Activated T-helper 1 cell treated with anti-CD3 and anti-CD28 coated beads, Interleukin-12 subunit alpha, Interleukin-12 subunit beta, Interleukin-2, Interleukin-4 antibody, amounts not matched to agents 30 ng/mL and 10 ng/mL and 1 ng/mL, durations not matched to agents 14 hours and 24 hours and 36 hours (primary cell): ENCODE results near the gene REXO5. TPM values are rescaled to one million over a fixed set of nuclear protein-coding genes. Genes with fewer than 3 reads are reported as not detected.
A peak's percentile ranks its signal among the peaks of the same experiment; 100 is the strongest.

ENCODE experiments used
- DNase-seq: peaks from one replicate; pipeline ENCODE4 v3.0.0; 2021; ENCODE audit warnings: low spot score
- H3K27ac Mint-ChIP-seq: one replicate; pipeline ENCODE4 v1.8.0; 2021; ENCODE audit warnings: mild to moderate bottlenecking, mixed read lengths
- H3K27me3 Mint-ChIP-seq: one replicate; pipeline ENCODE4 v1.8.0; 2022; ENCODE audit warnings: mild to moderate bottlenecking, moderate library complexity, mixed read lengths; ENCODE audit not compliant: insufficient read depth
- H3K36me3 Mint-ChIP-seq: one replicate; pipeline ENCODE4 v1.8.0; 2021; ENCODE audit warnings: low read depth, mixed read lengths
- H3K4me1 Mint-ChIP-seq: one replicate; pipeline ENCODE4 v1.8.0; 2021; ENCODE audit warnings: low read depth, mixed read lengths
- H3K4me3 Mint-ChIP-seq: one replicate; pipeline ENCODE4 v1.8.0; 2021; ENCODE audit warnings: mild to moderate bottlenecking, moderate library complexity, mixed read lengths
- H3K9me3 Mint-ChIP-seq: one replicate; pipeline ENCODE4 v1.8.0; 2021; ENCODE audit warnings: mixed read lengths
- intact Hi-C: fragments of 100-400 bp; cut with micrococcal nuclease; formaldehyde crosslinking; loops from one replicate; pipeline ENCODE4 v1.15.1; 2024
- total RNA-seq: library from RNA; stranded (reverse); gene quantifications from 2 replicates; pipeline ENCODE4 v1.2.3, GENCODE V29; 2022

Gene REXO5
- total RNA-seq, 1 donor from 2014 or later = 8.3 TPM

GRCh38 chr16:20844054-20844453, 37.7 kb downstream of the REXO5 start:
- Mint-ChIP-seq H3K27ac (peak overlapping the region; percentile 68), H3K36me3 (peaks cover 16% of the 10 kb centered on the region), H3K4me3 (no peak overlapping the region), H3K9me3 (no peaks in the 10 kb centered on the region), H3K27me3 (no peaks in the 10 kb centered on the region), H3K4me1 (peaks cover 32% of the 10 kb centered on the region)
- intact Hi-C loops = loop anchor here (5.0 kb wide), 1 partner anchor 37 kb away; the partner anchor contains the start of genes ERI2 and REXO5
- no peak for DNase-seq

DNA sequence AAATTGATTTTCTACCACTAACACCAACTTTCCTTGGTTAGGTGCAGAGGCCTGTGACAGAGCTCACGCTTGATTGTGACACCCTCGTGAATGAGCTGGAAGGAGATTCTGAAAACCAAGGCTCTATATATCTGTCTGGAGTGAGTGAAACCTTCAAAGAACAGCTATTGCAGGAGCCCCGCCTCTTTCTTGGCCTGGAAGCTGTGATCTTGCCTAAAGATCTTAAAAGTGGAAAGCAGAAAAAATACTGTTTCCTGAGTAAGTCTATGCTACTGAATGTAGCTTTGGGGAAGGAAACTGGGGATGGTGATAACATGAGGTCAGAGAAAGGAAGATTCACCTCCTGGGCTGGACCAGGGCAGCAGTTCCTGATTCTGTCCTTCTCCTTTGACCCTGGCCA, 38.3 kb downstream of the REXO5 start:
- H3K4me1 Mint-ChIP-seq = peaks cover 33% of the 10 kb centered on the region
- H3K9me3 Mint-ChIP-seq = no peaks in the 10 kb centered on the region
- no peaks in the 10 kb centered on the region for H3K27me3 Mint-ChIP-seq
- peaks cover 16% of the 10 kb centered on the region for H3K36me3 Mint-ChIP-seq
- intact Hi-C loops = loop anchor here (5.0 kb wide), 1 partner anchor 37 kb away; the partner anchor contains the start of genes ERI2 and REXO5
- no peak for DNase-seq
- peak overlapping the region; percentile 70 for H3K27ac Mint-ChIP-seq
- H3K4me3 Mint-ChIP-seq = no peak overlapping the region

- Mint-ChIP-seq H3K9me3 (no peaks in the 10 kb centered on the region), H3K4me1 (peaks cover 48% of the 10 kb centered on the region), H3K4me3 (no peak overlapping the region), H3K27ac (no peak overlapping the region), H3K36me3 (peaks cover 12% of the 10 kb centered on the region), H3K27me3 (no peaks in the 10 kb centered on the region)
- intact Hi-C loops = no loop called here
- DNase-seq = no peak
Observed at GRCh38 chr16:20846030-20846429, 39.7 kb downstream of the REXO5 start.

DNA sequence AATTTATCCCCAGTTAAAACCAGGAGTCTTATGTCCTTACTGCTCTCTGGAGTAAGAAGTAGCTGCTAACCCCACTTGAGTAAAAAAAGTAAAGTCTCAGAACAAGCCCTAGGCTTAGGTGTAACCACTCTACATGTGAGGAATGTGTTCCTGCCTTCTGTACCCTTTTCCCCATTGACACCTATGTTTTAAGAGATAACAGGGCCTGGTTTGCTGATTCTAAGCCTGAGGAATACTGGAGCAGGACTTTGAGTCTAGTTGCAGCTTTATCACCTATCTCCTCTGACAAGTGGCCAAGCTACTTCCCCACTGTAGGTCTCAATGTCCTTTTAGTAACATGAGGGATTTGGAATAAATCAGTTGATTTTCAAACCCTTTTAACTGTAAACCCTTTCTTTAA, 40.2 kb downstream of the REXO5 start:
- intact Hi-C loops = no loop called here
- H3K27me3 Mint-ChIP-seq = no peaks in the 10 kb centered on the region
- peaks cover 10% of the 10 kb centered on the region for H3K36me3 Mint-ChIP-seq
- no peaks in the 10 kb centered on the region for H3K9me3 Mint-ChIP-seq
- no peak for DNase-seq
- H3K27ac Mint-ChIP-seq = no peak overlapping the region
- H3K4me1 Mint-ChIP-seq = peaks cover 49% of the 10 kb centered on the region
- no peak overlapping the region for H3K4me3 Mint-ChIP-seq

DNA sequence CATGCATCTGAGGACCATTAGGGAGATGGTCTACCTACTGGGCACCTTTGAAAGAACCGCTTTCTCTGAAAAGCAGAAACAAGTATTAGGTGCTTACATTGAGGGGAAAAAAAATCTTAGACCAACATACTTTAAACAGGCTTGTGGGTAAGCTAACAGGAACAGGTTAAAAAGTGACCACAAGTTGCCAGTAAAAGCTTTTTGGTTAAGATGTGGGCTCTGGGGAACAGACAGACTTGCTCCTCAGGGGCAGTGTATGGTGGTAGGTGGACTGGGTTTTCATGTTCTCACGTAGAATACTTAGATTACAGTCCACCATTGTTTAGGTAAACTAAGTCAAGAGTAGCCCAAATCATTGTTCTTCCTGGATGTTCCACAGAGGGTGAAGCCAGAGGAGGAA, 41.2 kb downstream of the REXO5 start:
- Mint-ChIP-seq H3K9me3 (no peaks in the 10 kb centered on the region), H3K4me1 (peaks cover 49% of the 10 kb centered on the region), H3K27me3 (no peaks in the 10 kb centered on the region), H3K4me3 (no peak overlapping the region), H3K36me3 (peaks cover 10% of the 10 kb centered on the region), H3K27ac (no peak overlapping the region)
- DNase-seq = no peak
- intact Hi-C loops = no loop called here

DNA sequence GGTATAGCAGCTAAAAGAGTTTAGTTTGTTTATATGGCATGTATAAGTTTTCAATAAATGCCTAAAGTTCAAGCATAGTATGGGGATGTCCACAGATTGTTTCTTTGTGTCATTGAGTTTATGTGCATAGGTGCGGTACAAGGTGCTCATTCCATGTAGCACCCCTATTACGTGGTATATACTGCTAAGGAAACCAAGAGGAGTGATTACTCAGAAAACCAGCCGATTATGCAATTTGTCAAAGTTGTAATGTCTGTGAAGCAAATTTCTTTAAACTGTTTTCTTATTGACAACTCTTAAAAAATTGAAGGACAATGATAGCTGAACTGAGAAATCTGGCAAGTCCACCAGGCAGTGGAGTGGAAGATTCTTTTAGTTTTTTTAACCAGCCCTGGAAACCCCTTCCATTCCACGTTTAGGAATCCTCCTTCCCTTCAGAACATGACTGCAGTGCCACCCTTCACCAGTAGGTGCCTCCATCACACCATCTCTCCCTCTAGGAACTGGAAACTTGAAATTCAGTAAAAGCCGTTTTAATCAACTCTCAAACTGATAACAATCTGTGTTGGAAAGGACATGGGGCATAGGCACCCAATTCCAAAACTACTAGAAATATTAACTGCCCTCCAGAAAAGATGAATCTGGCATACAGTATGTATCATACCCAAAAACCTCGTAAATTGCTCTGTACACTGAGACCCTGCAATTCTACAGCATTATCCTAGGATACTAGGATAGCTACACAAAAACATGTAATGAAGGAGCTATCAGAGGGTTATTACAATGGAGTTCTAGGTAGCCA, 43.5 kb downstream of the REXO5 start:
- peaks cover 15% of the 10 kb centered on the region for H3K36me3 Mint-ChIP-seq
- no peak overlapping the region for H3K4me3 Mint-ChIP-seq
- H3K27ac Mint-ChIP-seq = no peak overlapping the region
- peaks cover 31% of the 10 kb centered on the region for H3K4me1 Mint-ChIP-seq
- intact Hi-C loops = loop anchor here (1.0 to 5.0 kb wide), 6 partner anchors 49 to 234 kb away; partner anchors contain the start of genes DCUN1D3 and LYRM1
- no peaks in the 10 kb centered on the region for H3K27me3 Mint-ChIP-seq
- peak; percentile 40 for DNase-seq
- no peaks in the 10 kb centered on the region for H3K9me3 Mint-ChIP-seq

DNA sequence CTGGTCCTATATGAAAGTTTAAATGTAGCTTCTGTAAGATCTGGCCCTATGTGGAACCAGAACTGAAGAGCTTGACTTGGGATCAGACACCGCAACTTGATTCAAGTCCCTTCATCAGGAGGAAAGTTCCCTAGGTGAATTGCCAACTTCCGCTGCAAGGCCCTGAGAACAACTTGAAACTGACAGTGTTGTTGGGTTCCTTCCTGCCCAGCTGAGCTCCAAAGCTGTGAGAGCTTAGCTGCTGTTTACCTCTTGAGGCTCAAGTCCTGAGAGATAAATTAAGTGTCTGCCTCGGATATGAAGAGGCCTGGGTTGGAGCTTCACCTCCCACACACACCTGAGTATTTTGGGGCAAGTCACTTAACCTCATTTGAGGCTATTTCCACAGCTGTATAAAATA, 44.7 kb downstream of the REXO5 start:
- Mint-ChIP-seq H3K27ac (no peak overlapping the region), H3K36me3 (peaks cover 15% of the 10 kb centered on the region), H3K4me1 (peaks cover 30% of the 10 kb centered on the region), H3K4me3 (no peak overlapping the region), H3K9me3 (no peaks in the 10 kb centered on the region), H3K27me3 (no peaks in the 10 kb centered on the region)
- intact Hi-C loops = loop anchor here (1.0 to 5.0 kb wide), 6 partner anchors 49 to 232 kb away; partner anchors contain the start of genes DCUN1D3 and LYRM1
- no peak for DNase-seq

GRCh38 chr16:20851601-20852000, 45.3 kb downstream of the REXO5 start:
- Mint-ChIP-seq H3K27me3 (no peaks in the 10 kb centered on the region), H3K36me3 (peaks cover 19% of the 10 kb centered on the region), H3K27ac (no peak overlapping the region), H3K4me3 (no peak overlapping the region), H3K4me1 (peaks cover 34% of the 10 kb centered on the region), H3K9me3 (no peaks in the 10 kb centered on the region)
- no peak for DNase-seq
- intact Hi-C loops = loop anchor here (2.0 to 5.0 kb wide), 3 partner anchors 51 to 106 kb away; no protein-coding TSS in a partner anchor

GRCh38 chr16:20853143-20853542, 46.8 kb downstream of the REXO5 start:
- intact Hi-C loops = loop anchor here (5.0 kb wide), 1 partner anchor 104 kb away; no protein-coding TSS in a partner anchor
- Mint-ChIP-seq H3K4me3 (no peak overlapping the region), H3K36me3 (peaks cover 24% of the 10 kb centered on the region)

DNA sequence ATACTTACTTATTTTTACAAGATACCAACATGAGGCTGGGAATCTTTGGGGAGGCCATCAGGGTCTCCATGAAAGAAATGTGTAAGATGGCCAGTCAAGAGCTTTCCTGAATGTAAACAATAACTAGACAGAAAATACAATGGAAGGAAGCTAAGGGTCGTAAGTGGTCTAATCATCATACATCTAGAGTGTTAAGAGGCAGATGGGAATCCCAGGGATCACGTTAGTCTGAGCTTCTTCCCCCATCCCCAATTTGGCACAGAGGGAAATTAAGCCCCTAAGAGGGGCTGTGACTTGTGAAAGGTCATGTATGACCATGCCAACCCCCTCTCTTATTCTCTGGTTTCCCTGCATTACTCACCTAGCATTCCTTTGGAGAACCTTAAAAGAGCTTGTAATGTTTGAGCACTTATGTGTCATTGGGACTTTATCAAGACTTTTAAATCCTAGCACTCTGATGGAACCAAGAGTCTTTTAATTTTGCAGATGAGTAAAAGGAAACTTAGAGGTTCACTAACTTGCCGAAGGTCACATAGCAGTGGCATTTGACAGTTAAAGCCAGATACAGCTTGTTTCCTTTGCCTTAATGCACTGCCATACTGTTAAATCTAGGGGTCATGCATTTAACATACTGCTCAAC, 47.8 kb downstream of the REXO5 start:
- peaks cover 26% of the 10 kb centered on the region for H3K36me3 Mint-ChIP-seq
- H3K9me3 Mint-ChIP-seq = no peaks in the 10 kb centered on the region
- no peak overlapping the region for H3K27ac Mint-ChIP-seq
- no peaks in the 10 kb centered on the region for H3K27me3 Mint-ChIP-seq
- peaks cover 35% of the 10 kb centered on the region for H3K4me1 Mint-ChIP-seq
- intact Hi-C loops = loop anchor here (5.0 kb wide), 1 partner anchor 103 kb away; no protein-coding TSS in a partner anchor
- DNase-seq = no peak
- no peak overlapping the region for H3K4me3 Mint-ChIP-seq

More at GRCh38 chr16:20853143-20853542, 46.8 kb downstream of the REXO5 start:
- peaks cover 35% of the 10 kb centered on the region for H3K4me1 Mint-ChIP-seq
- H3K9me3 Mint-ChIP-seq = no peaks in the 10 kb centered on the region
- DNase-seq = no peak
- no peak overlapping the region for H3K27ac Mint-ChIP-seq
- no peaks in the 10 kb centered on the region for H3K27me3 Mint-ChIP-seq

DNA sequence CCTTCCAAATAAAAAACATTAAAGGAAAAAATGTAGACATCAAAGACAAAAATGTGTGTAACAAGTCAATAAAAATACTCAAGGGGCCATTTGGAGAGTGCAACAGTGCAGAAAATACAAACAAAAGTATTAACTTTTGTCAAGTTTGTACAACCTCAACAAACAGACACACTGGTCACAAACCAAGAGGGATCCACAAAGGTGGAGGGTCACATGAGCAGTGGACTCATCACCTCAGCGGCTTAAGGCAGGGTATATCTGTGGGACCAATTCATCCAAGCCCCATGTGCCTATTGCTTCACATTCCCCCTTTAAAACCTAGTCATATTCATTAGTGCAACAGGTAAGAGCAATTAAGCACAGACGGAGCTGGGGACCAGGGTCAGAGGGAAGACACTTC, 48.6 kb downstream of the REXO5 start:
- H3K4me3 Mint-ChIP-seq = no peak overlapping the region
- H3K9me3 Mint-ChIP-seq = no peaks in the 10 kb centered on the region
- intact Hi-C loops = loop anchor here (5.0 kb wide), 1 partner anchor 102 kb away; no protein-coding TSS in a partner anchor
- DNase-seq = no peak
- no peak overlapping the region for H3K27ac Mint-ChIP-seq
- H3K4me1 Mint-ChIP-seq = peaks cover 30% of the 10 kb centered on the region
- H3K36me3 Mint-ChIP-seq = peaks cover 29% of the 10 kb centered on the region
- no peaks in the 10 kb centered on the region for H3K27me3 Mint-ChIP-seq

DNA sequence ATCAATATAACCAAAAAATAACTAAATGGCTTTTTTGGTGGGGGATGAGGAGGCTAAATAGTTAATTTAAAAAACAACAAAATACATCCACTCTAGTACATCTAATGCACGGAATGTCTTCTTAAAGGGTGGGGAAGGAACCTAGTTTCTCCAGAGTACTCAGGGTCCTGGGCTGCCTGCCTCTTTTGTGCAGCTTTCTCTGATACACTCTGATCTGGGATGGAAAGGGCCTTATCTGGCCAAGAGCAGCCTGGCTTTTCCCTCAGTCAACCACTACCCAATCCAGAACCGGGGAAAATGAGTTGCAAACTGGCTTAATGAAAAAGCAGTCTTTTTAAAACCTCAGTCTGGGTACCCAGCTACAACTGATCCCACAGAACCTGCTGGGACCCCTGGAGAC, 51.0 kb downstream of the REXO5 start:
- intact Hi-C loops = no loop called here
- DNase-seq = no peak
- H3K36me3 Mint-ChIP-seq = peaks cover 43% of the 10 kb centered on the region
- H3K9me3 Mint-ChIP-seq = no peaks in the 10 kb centered on the region
- no peak overlapping the region for H3K4me3 Mint-ChIP-seq
- H3K27ac Mint-ChIP-seq = no peak overlapping the region
- no peaks in the 10 kb centered on the region for H3K27me3 Mint-ChIP-seq
- H3K4me1 Mint-ChIP-seq = peaks cover 19% of the 10 kb centered on the region

GRCh38 chr16:20859229-20859628, 52.9 kb downstream of the REXO5 start:
- intact Hi-C loops = no loop called here
- peaks cover 25% of the 10 kb centered on the region for H3K4me1 Mint-ChIP-seq

More at GRCh38 chr16:20859229-20859628, 52.9 kb downstream of the REXO5 start:
- no peak for DNase-seq
- Mint-ChIP-seq H3K27me3 (no peaks in the 10 kb centered on the region), H3K27ac (no peak overlapping the region), H3K4me3 (no peak overlapping the region), H3K9me3 (no peaks in the 10 kb centered on the region), H3K36me3 (peaks cover 43% of the 10 kb centered on the region)
